ENCODE measurements around the gene NLRP14.

Gene NLRP14

GRCh38 chr11:7056828-7057513, 36.7 kb downstream of the NLRP14 start:
- DNase-seq = no peak

GRCh38 chr11:7057641-7058040, 37.4 kb downstream of the NLRP14 start:
- DNase-seq = no peak

- DNase-seq = no peak
Measured at GRCh38 chr11:7060868-7061267, 40.6 kb downstream of the NLRP14 start.

- no peak for DNase-seq
Measured at GRCh38 chr11:7062534-7062933, 42.3 kb downstream of the NLRP14 start.

GRCh38 chr11:7072401-7073028, 52.2 kb downstream of the NLRP14 start:
- no peak for DNase-seq

GRCh38 chr11:7077101-7077500, 56.8 kb downstream of the NLRP14 start:
- DNase-seq = no peak

GRCh38 chr11:7079545-7080135, 59.4 kb downstream of the NLRP14 start:
- no peak for DNase-seq

GRCh38 chr11:7080900-7081299, 60.6 kb downstream of the NLRP14 start:
- DNase-seq = no peak

GRCh38 chr11:7081441-7081840, 61.2 kb downstream of the NLRP14 start:
- DNase-seq = no peak

GRCh38 chr11:7088921-7089320, 68.6 kb downstream of the NLRP14 start, which contains the start of gene RBMXL2:
TSS of gene RBMXL2 (plus strand) at chr11:7088998. CDS start at chr11:7089121, 123 bp downstream.
- DNase-seq = no peak

- no peak for DNase-seq
Measured at GRCh38 chr11:7089328-7090251, 69.3 kb downstream of the NLRP14 start.

- DNase-seq = peak; percentile 35
Measured at GRCh38 chr11:7098235-7098832, 78.1 kb downstream of the NLRP14 start.

- DNase-seq = no peak
Measured at GRCh38 chr11:7115780-7116179, 95.5 kb downstream of the NLRP14 start.

- DNase-seq = no peak
Measured at GRCh38 chr11:7116370-7116769, 96.1 kb downstream of the NLRP14 start.
